Testis (tissue), 2 donors: ENCODE results near the gene PDF.

ENCODE experiments used
- CTCF ChIP-seq, 3 experiments: fragments of 450-650 bp in 2 of 3; fragments of 200-600 bp in 1 of 3; sonication (generic) in 1 of 3; IDR thresholded peaks; one replicate each; pipeline ENCODE4 v1.5.1; 2016 to 2019; ENCODE audit warnings: antibody characterized with exemption in 3 of 3, mild to moderate bottlenecking in 2 of 3, moderate library complexity in 1 of 3
- POLR2A ChIP-seq: fragments of 450-650 bp; IDR thresholded peaks from one replicate; pipeline ENCODE4 v1.6.1; 2017; ENCODE audit warnings: antibody characterized with exemption, mild to moderate bottlenecking, moderate library complexity

GRCh38 chr16:69328854-69329316 is 1.5 kb downstream of the PDF start:
- TF ChIP-seq CTCF (IDR thresholded peaks at IDR 0.05) = no peak
- TF ChIP-seq POLR2A = no peak
